A549 (cell line): ENCODE results near the gene DVL1. TPM values are rescaled to one million over a fixed set of nuclear protein-coding genes. Genes with fewer than 3 reads are reported as not detected.

Experiments used
- ATAC-seq, 2 experiments: fragments of 200-7000 bp in 1 of 2; fragments of >200 bp in 1 of 2; cut with Nextera tagmentation in 1 of 2; cut with Tn5 transposase in 1 of 2; 3 replicates each; pipeline versions ENCODE4 v1.8.0 to v1.9.1; 2018 to 2020; ENCODE audit warnings: mild to moderate bottlenecking in 1 of 2, moderate library complexity in 1 of 2
- CTCF ChIA-PET: fragments of 300-600 bp; sonication (Branson Sonifier 250); formaldehyde crosslinking; extraction: SDS; loops from one replicate; lab custom pipeline; 2021; ENCODE audit warnings: antibody characterized with exemption, inconsistent platforms; lab: Yijun Ruan, JAX
- POLR2A ChIA-PET: fragments of 350-600 bp; formaldehyde crosslinking; extraction: SDS; loops from one replicate; lab custom pipeline; 2021; ENCODE audit warnings: antibody characterized with exemption, inconsistent platforms; lab: Yijun Ruan, JAX
- DNase-seq, 2 experiments: peaks; one replicate each; pipeline versions ENCODE4 v3.0.0 to v3.0.0-alpha.2; 2011 to 2016; ENCODE audit warnings: low read depth in 1 of 2, low spot score in 1 of 2
- FAIRE-seq: peaks from 2 replicates; lab custom pipeline; 2011; peaks lifted over from hg19 to GRCh38; lab: Jason Lieb, UNC
- H3K27ac ChIP-seq, 2 experiments: fragments of >200 bp; sonication (Bioruptor Twin); formaldehyde crosslinking; 3 replicates each; pipeline ENCODE4 v1.5.1; 2016 to 2017
- H3K4me1 ChIP-seq: fragments of >200 bp; sonication (Bioruptor Twin); formaldehyde crosslinking; 3 replicates; pipeline ENCODE4 v1.6.1; 2016
- H3K4me2 ChIP-seq: fragments of >200 bp; sonication (Bioruptor Twin); formaldehyde crosslinking; 3 replicates; pipeline ENCODE4 v1.6.1; 2016
- H3K4me3 ChIP-seq: fragments of >200 bp; sonication (Bioruptor Twin); formaldehyde crosslinking; 3 replicates; pipeline ENCODE4 v1.5.1; 2016
- H3K9me3 ChIP-seq: fragments of >200 bp; sonication (Bioruptor Twin); formaldehyde crosslinking; 3 replicates; pipeline ENCODE4 v1.6.1; 2016
- ATOH8 ChIP-seq: fragments of 250-450 bp; sonication (Bioruptor Pico); IDR thresholded peaks from 2 replicates; pipeline ENCODE4 v1.5.0; 2020; ENCODE audit warnings: low read depth, mild to moderate bottlenecking, moderate library complexity
- CHD2 ChIP-seq: fragments of 150-350 bp; IDR thresholded peaks from 2 replicates; pipeline ENCODE4 v1.6.1; 2014; ENCODE audit warnings: low read length; ENCODE audit not compliant: partially characterized antibody
- EP300 ChIP-seq, 2 experiments: fragments of >200 bp; sonication (Bioruptor Twin); formaldehyde crosslinking; IDR thresholded peaks; 2 replicates in 1 of 2; 3 replicates in 1 of 2; pipeline ENCODE4 v1.6.1; 2016 to 2017
- FOSB ChIP-seq: fragments of 250-450 bp; sonication (Bioruptor Pico); IDR thresholded peaks from 2 replicates; pipeline ENCODE4 v1.5.0; 2020; ENCODE audit warnings: mild to moderate bottlenecking, moderate library complexity
- FOSL2 ChIP-seq, 2 experiments: fragments of 450-650 bp in 1 of 2; fragments of >200 bp in 1 of 2; sonication (Bioruptor Twin) in 1 of 2; formaldehyde crosslinking; IDR thresholded peaks; 2 replicates each; pipeline versions ENCODE4 v1.5.0 to v1.6.1; 2016 to 2020; ENCODE audit warnings: mild to moderate bottlenecking in 1 of 2, moderate library complexity in 1 of 2
- HOXB5 ChIP-seq: fragments of 250-450 bp; sonication (Bioruptor Pico); IDR thresholded peaks from 2 replicates; pipeline ENCODE4 v1.5.0; 2020; ENCODE audit warnings: mild to moderate bottlenecking, moderate library complexity
- JUN ChIP-seq, 2 experiments: fragments of >200 bp; sonication (Bioruptor Twin); formaldehyde crosslinking; IDR thresholded peaks; 2 replicates in 1 of 2; 3 replicates in 1 of 2; pipeline ENCODE4 v1.6.1; 2016 to 2017
- KDM1A ChIP-seq: fragments of 200-600 bp; sonication (generic); IDR thresholded peaks from 2 replicates; pipeline ENCODE4 v1.6.1; 2016; ENCODE audit warnings: low read depth, mild to moderate bottlenecking
- MAZ ChIP-seq: fragments of 150-350 bp; IDR thresholded peaks from 2 replicates; pipeline ENCODE4 v1.6.1; 2014; ENCODE audit warnings: antibody characterized with exemption, low read depth, low read length, borderline replicate concordance
- MYC ChIP-seq: IDR thresholded peaks from 2 replicates; pipeline ENCODE4 v1.6.1; 2012; ENCODE audit warnings: mild to moderate bottlenecking, inconsistent platforms, low read length, improper control_type of control experiment, borderline replicate concordance
- PBX3 ChIP-seq: IDR thresholded peaks from 2 replicates; pipeline ENCODE4 v1.6.1; 2012
- PHF8 ChIP-seq: fragments of 200-600 bp; sonication (generic); IDR thresholded peaks from 2 replicates; pipeline ENCODE4 v1.6.1; 2016; ENCODE audit warnings: low read depth, mild to moderate bottlenecking, antibody characterized with exemption, moderate library complexity, borderline replicate concordance
- POLR2AphosphoS2 ChIP-seq: conservative IDR thresholded peaks from 2 replicates; pipeline ENCODE4 v1.6.1; 2012; ENCODE audit warnings: low read length, improper control_type of control experiment, inconsistent platforms
- RAD21 ChIP-seq, 2 experiments: fragments of >200 bp in 1 of 2; sonication (Bioruptor Twin) in 1 of 2; formaldehyde crosslinking in 1 of 2; IDR thresholded peaks in 1 of 2; conservative IDR thresholded peaks in 1 of 2; 2 replicates in 1 of 2; 3 replicates in 1 of 2; pipeline ENCODE4 v1.6.1; 2012 to 2018; ENCODE audit warnings: inconsistent platforms in 1 of 2
- RARB ChIP-seq: fragments of 250-450 bp; sonication (Bioruptor Pico); IDR thresholded peaks from 2 replicates; pipeline ENCODE4 v1.8.0; 2021; ENCODE audit warnings: mild to moderate bottlenecking, moderate library complexity
- RFX5 ChIP-seq: fragments of 450-650 bp; IDR thresholded peaks from 2 replicates; pipeline ENCODE4 v1.7.1; 2014; ENCODE audit warnings: antibody characterized with exemption, mild to moderate bottlenecking, moderate library complexity
- SMC3 ChIP-seq: fragments of >200 bp; sonication (Bioruptor Twin); formaldehyde crosslinking; IDR thresholded peaks from 3 replicates; pipeline ENCODE4 v1.6.1; 2018; ENCODE audit warnings: inconsistent platforms
- TFCP2L1 ChIP-seq: fragments of 250-450 bp; sonication (Bioruptor Pico); IDR thresholded peaks from 2 replicates; pipeline ENCODE4 v1.5.0; 2021; ENCODE audit warnings: mild to moderate bottlenecking
- ZFP36 ChIP-seq: fragments of 450-650 bp; IDR thresholded peaks from 2 replicates; pipeline ENCODE4 v1.6.1; 2014; ENCODE audit warnings: borderline replicate concordance; ENCODE audit not compliant: partially characterized antibody
- ZNF302 ChIP-seq: fragments of 250-450 bp; sonication (Bioruptor Pico); IDR thresholded peaks from 2 replicates; pipeline ENCODE4 v1.9.0; 2021; ENCODE audit warnings: inconsistent platforms, mild to moderate bottlenecking, moderate library complexity
- ZSCAN20 ChIP-seq: fragments of 250-450 bp; sonication (Bioruptor Pico); IDR thresholded peaks from 2 replicates; pipeline ENCODE4 v1.8.0; 2022; ENCODE audit warnings: mild to moderate bottlenecking, moderate library complexity
- WGBS: methylation state at CpG from one replicate; pipeline ENCODE4 v1.1.6; 2017; ENCODE audit errors: missing lambda C conversion rate; 5-methylcytosine and 5-hydroxymethylcytosine counted together
- polyA plus RNA-seq, 4 experiments: library from polyadenylated mRNA; depleted of rRNA in 3 of 4; stranded (reverse); fragments of >200 nt; fragmentation: RNase III in 1 of 4; extraction: RNeasy Plus Mini Kit Qiagen cat#74134 plus additional on column Dnase treatment in 1 of 4; gene quantifications; 2 replicates in 3 of 4; 3 replicates in 1 of 4; pipeline ENCODE4 v1.2.3, GENCODE V29; 2011 to 2017

The DVL1 gene
- polyA plus RNA-seq, 2 of the 4 experiments (the other 2 are of a cell fraction), result 12.1 to 48.3 TPM

- TF ChIP-seq ZNF302 (CRISPR knock-in tag) (no peak), FOSB (CRISPR knock-in tag) (no peak), CHD2 (no peak)
- WGBS, result 68% methylated on average over 7 of the region's 28 CpGs
- POLR2A ChIA-PET, result no interaction called here
- Histone ChIP-seq H3K4me3 (no peak overlapping the region), H3K9me3 (no peaks in the 10 kb centered on the region), H3K4me2 (no peak overlapping the region), H3K27ac (no peak overlapping the region), H3K4me1 (no peaks in the 10 kb centered on the region)
- FAIRE-seq (no peak), ATAC-seq (peak in 1 of 2 experiments; percentile 23; a peak in 3 of 6 replicates), DNase-seq (no peak)
- CTCF ChIA-PET, result interaction anchor here (0.6 to 3.5 kb wide), 27 partner anchors 9 to 309 kb away, joined by 3 to 72 read pairs (median 4); partner anchors contain the start of genes PERM1, SCNN1D and UBE2J2
These were observed 58.1 kb downstream of the DVL1 start for GRCh38 chr1:1291023-1291528.

GRCh38 chr1:1290238-1290731 is 58.9 kb downstream of the DVL1 start:
- ATAC-seq (peak; percentile 50 to 66; a peak in 5 of 6 replicates), DNase-seq (peak in 1 of 2 experiments; percentile 51), FAIRE-seq (no peak)
- POLR2A ChIA-PET, result no interaction called here
- no peaks in the 10 kb centered on the region for H3K9me3 ChIP-seq
- no peak overlapping the region for H3K4me2 ChIP-seq
- WGBS, result 88% methylated on average over 5 of the region's 15 CpGs
- no peak overlapping the region for H3K27ac ChIP-seq
- CTCF ChIA-PET, result interaction anchor here (0.5 to 3.5 kb wide), 11 partner anchors 9 to 350 kb away, joined by 3 to 72 read pairs (median 4); partner anchors contain the start of genes PERM1, SCNN1D, TAS1R3 and UBE2J2
- H3K4me3 ChIP-seq, result no peak overlapping the region
- H3K4me1 ChIP-seq, result no peaks in the 10 kb centered on the region
- TF ChIP-seq SMC3 (0 out of 3 replicates have a peak, but pooled peaks have one; percentile 12), ATOH8 (CRISPR knock-in tag) (no peak), RAD21 (conservative IDR thresholded peaks at IDR 0.05 in 1 of 2, IDR thresholded peaks at IDR 0.05 in 1 of 2) (peak; percentile 13 to 28; a peak in 1 of 5 replicates)

- no peak overlapping the region for H3K27ac ChIP-seq
- FAIRE-seq (no peak), ATAC-seq (no peak), DNase-seq (no peak)
- no peak overlapping the region for H3K4me3 ChIP-seq
- CTCF ChIA-PET, result interaction anchor here (1.1 kb wide), 1 partner anchor 166 kb away, joined by 5 read pairs; no protein-coding TSS in a partner anchor
- no peaks in the 10 kb centered on the region; the same call in 2 of the 3 replicates for H3K4me1 ChIP-seq
- no peaks in the 10 kb centered on the region for H3K9me3 ChIP-seq
- 94% methylated on average over 15 of the region's 46 CpGs for WGBS
- POLR2A ChIA-PET, result no interaction called here
- H3K4me2 ChIP-seq, result no peak overlapping the region
- no peak for TF ChIP-seq KDM1A
- TF ChIP-seq ZSCAN20 (CRISPR knock-in tag), result no peak
- TF ChIP-seq ATOH8 (CRISPR knock-in tag), result no peak
- TF ChIP-seq HOXB5 (CRISPR knock-in tag), result no peak
- TF ChIP-seq MYC, result no peak
- no peak for TF ChIP-seq ZFP36
- TF ChIP-seq, all 56 proteins: peak for 0
These were observed 61.7 kb downstream of the DVL1 start for GRCh38 chr1:1287288-1288110.

GRCh38 chr1:1286313-1287261 is 62.6 kb downstream of the DVL1 start:
- ChIA-PET POLR2A (no interaction called here), CTCF (interaction anchor here (1.1 to 1.2 kb wide), 2 partner anchors 165 to 302 kb away, joined by 3 to 5 read pairs; no protein-coding TSS in a partner anchor)
- DNase-seq (no peak), FAIRE-seq (no peak), ATAC-seq (no peak)
- H3K4me2 ChIP-seq, result no peak overlapping the region
- H3K4me3 ChIP-seq, result no peak overlapping the region
- TF ChIP-seq MAZ (no peak), SMC3 (no peak), RFX5 (no peak), EP300 (IDR thresholded peaks at IDR 0.05) (no peak), PBX3 (no peak), FOSL2 (IDR thresholded peaks at IDR 0.05) (no peak), FOSL2 (CRISPR knock-in tag; IDR thresholded peaks at IDR 0.05) (no peak), HOXB5 (CRISPR knock-in tag) (no peak), POLR2AphosphoS2 (no peak), RARB (CRISPR knock-in tag) (no peak), JUN (IDR thresholded peaks at IDR 0.05) (no peak), ZFP36 (no peak), TFCP2L1 (no peak), PHF8 (no peak), ZNF302 (CRISPR knock-in tag) (no peak)
- H3K27ac ChIP-seq, result no peak overlapping the region
- peaks cover 8% of the 10 kb centered on the region; the same call in 2 of the 3 replicates for H3K4me1 ChIP-seq
- H3K9me3 ChIP-seq, result no peaks in the 10 kb centered on the region
- 87% methylated on average over 4 of the region's 50 CpGs for WGBS
